Astrocyte (in vitro differentiated cells and primary cell): ENCODE measurements around the gene IDI1.

Experiments
- EZH2 ChIP-seq: IDR thresholded peaks from 2 replicates; pipeline ENCODE4 v1.6.1; 2012; ENCODE audit warnings: mild to moderate bottlenecking, low read length, inconsistent platforms; ENCODE audit not compliant: insufficient read depth
- TF ChIP-seq, protein P1 (sequence below): IDR thresholded peaks from 2 replicates; pipeline ENCODE4 v1.5.1; 2011; ENCODE audit warnings: low read depth, mild to moderate bottlenecking, inconsistent platforms, low read length, moderate library complexity; ENCODE audit not compliant: insufficient read depth

DNA sequence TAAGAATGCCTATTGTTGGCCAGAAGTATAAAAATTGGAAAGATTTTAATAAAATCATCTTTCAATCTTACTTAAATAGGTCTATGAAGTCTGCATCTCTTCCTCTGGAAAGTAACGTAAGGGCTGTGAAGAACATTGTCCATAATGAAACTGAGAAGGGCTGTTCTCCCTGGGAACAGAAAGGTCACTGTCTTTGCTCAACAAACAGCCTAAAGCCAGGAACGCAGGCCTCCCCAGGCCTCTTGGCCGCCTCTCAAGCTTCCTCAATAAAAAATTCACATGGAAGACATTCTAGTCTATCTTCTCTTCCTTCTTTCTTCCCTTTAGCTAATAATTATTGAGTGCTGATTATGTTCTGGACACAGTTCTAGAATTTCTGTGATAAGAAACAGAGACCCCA lies 14.2 kb downstream of the IDI1 start:
- TF ChIP-seq, protein P1, sequence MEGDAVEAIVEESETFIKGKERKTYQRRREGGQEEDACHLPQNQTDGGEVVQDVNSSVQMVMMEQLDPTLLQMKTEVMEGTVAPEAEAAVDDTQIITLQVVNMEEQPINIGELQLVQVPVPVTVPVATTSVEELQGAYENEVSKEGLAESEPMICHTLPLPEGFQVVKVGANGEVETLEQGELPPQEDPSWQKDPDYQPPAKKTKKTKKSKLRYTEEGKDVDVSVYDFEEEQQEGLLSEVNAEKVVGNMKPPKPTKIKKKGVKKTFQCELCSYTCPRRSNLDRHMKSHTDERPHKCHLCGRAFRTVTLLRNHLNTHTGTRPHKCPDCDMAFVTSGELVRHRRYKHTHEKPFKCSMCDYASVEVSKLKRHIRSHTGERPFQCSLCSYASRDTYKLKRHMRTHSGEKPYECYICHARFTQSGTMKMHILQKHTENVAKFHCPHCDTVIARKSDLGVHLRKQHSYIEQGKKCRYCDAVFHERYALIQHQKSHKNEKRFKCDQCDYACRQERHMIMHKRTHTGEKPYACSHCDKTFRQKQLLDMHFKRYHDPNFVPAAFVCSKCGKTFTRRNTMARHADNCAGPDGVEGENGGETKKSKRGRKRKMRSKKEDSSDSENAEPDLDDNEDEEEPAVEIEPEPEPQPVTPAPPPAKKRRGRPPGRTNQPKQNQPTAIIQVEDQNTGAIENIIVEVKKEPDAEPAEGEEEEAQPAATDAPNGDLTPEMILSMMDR = no peak
- TF ChIP-seq EZH2 = no peak
